HepG2 (cell line): ENCODE data around the gene UPK1A. TPM values are rescaled to one million over a fixed set of nuclear protein-coding genes. Genes with fewer than 3 reads are reported as not detected.
A peak's percentile ranks its signal among the peaks of the same experiment; 100 is the strongest.

Experiments used
- ELF3 ChIP-seq: IDR thresholded peaks from 2 replicates; pipeline ENCODE4 v1.6.1; 2016; ENCODE audit warnings: missing genetic modification reagents, missing compliant biosample characterization
- GATAD1 ChIP-seq: IDR thresholded peaks from 2 replicates; pipeline ENCODE4 v1.6.1; 2016; ENCODE audit warnings: missing genetic modification reagents, missing compliant biosample characterization
- PHF20 ChIP-seq: sonication (generic); formaldehyde crosslinking; IDR thresholded peaks from 2 replicates; pipeline ENCODE4 v1.5.0; 2020; ENCODE audit warnings: mild to moderate bottlenecking, missing genetic modification reagents
- polyA plus RNA-seq, 8 experiments: library from polyadenylated mRNA; depleted of rRNA in 3 of 8; stranded (reverse) in 7 of 8; unstranded in 1 of 8; fragments of >200 nt; fragmentation: Illumina TruSeq in 4 of 8; extraction: Trizol in 4 of 8; gene quantifications; 2 replicates each; pipeline versions ENCODE4 v1.2.1 to v1.2.3, GENCODE V29; 2011 to 2016; ENCODE audit warnings: low read depth in 4 of 8, missing spikeins in 1 of 8, mixed read lengths in 1 of 8; ENCODE audit not compliant: insufficient read depth in 1 of 8
- total RNA-seq, 5 experiments: library from RNA; depleted of rRNA; stranded (reverse); fragments of >200 nt; fragmentation: Illumina TruSeq; extraction: Trizol; gene quantifications; 2 replicates each; pipeline ENCODE4 v1.2.3, GENCODE V29; 2016; ENCODE audit warnings: low read depth in 1 of 5
- TF ChIP-seq, protein P1 (sequence below): sonication (generic); formaldehyde crosslinking; IDR thresholded peaks from 2 replicates; pipeline ENCODE4 v1.4.0; 2020; ENCODE audit warnings: mild to moderate bottlenecking, missing genetic modification reagents
- TF ChIP-seq, protein P2 (sequence below): sonication (generic); formaldehyde crosslinking; IDR thresholded peaks from 2 replicates; pipeline ENCODE4 v1.4.0; 2020; ENCODE audit warnings: missing genetic modification reagents
- TF ChIP-seq, protein P3 (sequence below), 2 experiments: sonication (generic) in 1 of 2; formaldehyde crosslinking in 1 of 2; IDR thresholded peaks; 2 replicates each; pipeline versions ENCODE4 v1.6.1 to v1.9.0; 2014 to 2022; ENCODE audit warnings: antibody characterized with exemption in 1 of 2, borderline replicate concordance in 1 of 2, inconsistent platforms in 1 of 2, low read depth in 1 of 2, missing genetic modification reagents in 1 of 2
- TF ChIP-seq, protein P4 (sequence below): sonication (generic); formaldehyde crosslinking; IDR thresholded peaks from 2 replicates; pipeline ENCODE4 v1.8.1; 2023; ENCODE audit warnings: mild to moderate bottlenecking, moderate library complexity, missing genetic modification reagents

Gene UPK1A
- total and polyA plus RNA-seq, 2 of the 13 experiments (the other 11 are each of a cell fraction or from before 2014, with no cell fraction given): 2.9 TPM; not detected in 1

DNA sequence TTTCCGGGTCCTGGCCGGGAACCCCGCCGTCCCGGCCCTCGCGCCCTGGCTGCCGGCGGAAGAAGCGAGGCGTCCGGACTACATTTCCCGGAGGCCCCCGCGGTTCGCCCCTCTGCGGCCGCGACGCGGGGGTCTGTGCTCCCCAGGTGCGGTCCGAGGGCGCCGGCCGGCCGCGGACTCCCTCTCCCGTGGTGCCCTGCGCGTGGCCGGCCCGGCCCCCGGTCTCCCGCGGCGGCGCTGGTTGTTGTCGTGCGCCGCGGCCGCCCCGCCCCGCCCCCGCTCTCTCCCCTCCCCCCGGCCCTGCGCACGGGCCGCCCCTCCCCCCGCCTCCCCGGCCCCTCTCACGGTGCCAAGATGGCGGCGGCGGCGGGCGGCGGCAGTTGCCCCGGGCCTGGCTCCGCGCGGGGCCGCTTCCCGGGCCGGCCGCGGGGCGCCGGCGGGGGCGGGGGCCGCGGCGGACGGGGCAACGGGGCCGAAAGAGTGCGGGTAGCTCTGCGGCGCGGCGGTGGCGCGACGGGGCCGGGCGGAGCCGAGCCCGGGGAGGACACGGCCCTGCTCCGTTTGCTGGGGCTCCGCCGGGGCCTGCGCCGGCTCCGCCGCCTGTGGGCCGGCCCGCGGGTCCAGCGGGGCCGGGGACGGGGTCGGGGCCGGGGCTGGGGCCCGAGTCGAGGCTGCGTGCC lies 51.5 kb downstream of the UPK1A start, which contains the start of gene KMT2B (continued):
- TF ChIP-seq, protein P1, sequence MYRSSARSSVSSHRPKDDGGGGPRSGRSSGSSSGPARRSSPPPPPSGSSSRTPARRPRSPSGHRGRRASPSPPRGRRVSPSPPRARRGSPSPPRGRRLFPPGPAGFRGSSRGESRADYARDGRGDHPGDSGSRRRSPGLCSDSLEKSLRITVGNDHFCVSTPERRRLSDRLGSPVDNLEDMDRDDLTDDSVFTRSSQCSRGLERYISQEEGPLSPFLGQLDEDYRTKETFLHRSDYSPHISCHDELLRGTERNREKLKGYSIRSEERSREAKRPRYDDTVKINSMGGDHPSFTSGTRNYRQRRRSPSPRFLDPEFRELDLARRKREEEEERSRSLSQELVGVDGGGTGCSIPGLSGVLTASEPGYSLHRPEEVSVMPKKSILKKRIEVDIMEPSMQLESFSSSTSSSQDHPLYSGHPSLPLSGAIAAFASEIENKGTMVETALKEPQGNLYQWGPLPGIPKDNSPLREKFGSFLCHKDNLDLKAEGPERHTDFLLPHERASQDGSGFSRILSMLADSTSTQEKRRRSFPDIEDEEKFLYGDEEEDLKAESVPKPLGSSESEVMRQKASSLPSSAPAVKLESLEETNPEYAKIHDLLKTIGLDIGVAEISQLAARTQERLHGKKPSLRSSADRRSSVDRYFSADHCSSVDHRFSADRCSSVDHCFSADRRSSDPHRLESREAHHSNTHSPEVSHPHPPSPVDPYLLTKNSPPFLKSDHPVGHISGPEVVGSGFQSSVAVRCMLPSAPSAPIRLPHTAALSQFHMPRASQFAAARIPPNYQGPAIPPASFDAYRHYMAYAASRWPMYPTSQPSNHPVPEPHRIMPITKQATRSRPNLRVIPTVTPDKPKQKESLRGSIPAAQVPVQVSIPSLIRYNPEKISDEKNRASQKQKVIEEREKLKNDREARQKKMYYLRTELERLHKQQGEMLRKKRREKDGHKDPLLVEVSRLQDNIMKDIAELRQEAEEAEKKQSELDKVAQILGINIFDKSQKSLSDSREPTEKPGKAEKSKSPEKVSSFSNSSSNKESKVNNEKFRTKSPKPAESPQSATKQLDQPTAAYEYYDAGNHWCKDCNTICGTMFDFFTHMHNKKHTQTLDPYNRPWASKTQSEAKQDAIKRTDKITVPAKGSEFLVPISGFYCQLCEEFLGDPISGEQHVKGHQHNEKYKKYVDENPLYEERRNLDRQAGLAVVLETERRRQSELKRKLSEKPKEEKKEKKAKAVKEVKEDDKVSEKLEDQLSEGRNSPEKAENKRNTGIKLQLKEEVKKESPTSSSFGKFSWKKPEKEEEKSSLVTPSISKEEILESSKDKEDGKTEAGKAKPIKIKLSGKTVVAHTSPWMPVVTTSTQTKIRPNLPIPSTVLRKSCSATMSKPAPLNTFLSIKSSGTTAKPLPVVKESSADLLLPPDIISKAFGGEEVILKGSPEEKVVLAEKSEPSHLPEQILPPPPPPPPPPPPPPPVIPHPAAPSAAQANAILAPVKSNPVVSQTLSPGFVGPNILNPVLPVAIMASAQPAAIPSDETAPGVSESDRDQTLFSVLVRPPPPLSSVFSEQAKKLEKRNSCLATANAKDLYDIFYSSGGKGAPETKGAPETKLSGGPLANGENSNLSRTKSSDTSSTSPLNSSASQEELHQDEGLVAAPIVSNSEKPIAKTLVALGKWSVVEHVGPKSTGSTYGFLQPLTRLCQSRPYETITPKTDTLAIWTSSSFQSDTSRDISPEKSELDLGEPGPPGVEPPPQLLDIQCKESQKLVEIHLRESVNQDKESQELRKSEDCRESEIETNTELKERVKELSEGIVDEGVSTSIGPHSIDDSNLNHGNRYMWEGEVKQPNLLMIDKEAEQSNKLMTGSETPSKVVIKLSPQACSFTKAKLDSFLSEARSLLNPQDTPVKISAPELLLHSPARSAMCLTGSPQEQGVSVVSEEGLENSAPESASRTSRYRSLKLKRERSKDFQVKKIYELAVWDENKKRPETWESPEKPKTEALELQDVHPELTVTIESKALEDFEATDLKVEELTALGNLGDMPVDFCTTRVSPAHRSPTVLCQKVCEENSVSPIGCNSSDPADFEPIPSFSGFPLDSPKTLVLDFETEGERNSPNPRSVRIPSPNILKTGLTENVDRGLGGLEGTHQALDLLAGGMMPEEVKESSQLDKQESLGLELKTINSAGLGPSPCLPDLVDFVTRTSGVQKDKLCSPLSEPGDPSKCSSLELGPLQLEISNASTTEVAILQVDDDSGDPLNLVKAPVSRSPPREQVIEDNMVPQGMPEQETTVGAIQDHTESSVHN (CRISPR knock-in tag): no peak
- TF ChIP-seq PHF20 (CRISPR knock-in tag) (0 out of 2 replicates have a peak, but pooled peaks have one; percentile 21), ELF3 (CRISPR knock-in tag) (peak; percentile 51; the same call in 1 of the 2 replicates), GATAD1 (peak; percentile 17; the same call in 1 of the 2 replicates)
- TF ChIP-seq, protein P2, sequence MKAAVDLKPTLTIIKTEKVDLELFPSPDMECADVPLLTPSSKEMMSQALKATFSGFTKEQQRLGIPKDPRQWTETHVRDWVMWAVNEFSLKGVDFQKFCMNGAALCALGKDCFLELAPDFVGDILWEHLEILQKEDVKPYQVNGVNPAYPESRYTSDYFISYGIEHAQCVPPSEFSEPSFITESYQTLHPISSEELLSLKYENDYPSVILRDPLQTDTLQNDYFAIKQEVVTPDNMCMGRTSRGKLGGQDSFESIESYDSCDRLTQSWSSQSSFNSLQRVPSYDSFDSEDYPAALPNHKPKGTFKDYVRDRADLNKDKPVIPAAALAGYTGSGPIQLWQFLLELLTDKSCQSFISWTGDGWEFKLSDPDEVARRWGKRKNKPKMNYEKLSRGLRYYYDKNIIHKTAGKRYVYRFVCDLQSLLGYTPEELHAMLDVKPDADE: 0 out of 2 replicates have a peak, but pooled peaks have one; percentile 4
- TF ChIP-seq, protein P3, sequence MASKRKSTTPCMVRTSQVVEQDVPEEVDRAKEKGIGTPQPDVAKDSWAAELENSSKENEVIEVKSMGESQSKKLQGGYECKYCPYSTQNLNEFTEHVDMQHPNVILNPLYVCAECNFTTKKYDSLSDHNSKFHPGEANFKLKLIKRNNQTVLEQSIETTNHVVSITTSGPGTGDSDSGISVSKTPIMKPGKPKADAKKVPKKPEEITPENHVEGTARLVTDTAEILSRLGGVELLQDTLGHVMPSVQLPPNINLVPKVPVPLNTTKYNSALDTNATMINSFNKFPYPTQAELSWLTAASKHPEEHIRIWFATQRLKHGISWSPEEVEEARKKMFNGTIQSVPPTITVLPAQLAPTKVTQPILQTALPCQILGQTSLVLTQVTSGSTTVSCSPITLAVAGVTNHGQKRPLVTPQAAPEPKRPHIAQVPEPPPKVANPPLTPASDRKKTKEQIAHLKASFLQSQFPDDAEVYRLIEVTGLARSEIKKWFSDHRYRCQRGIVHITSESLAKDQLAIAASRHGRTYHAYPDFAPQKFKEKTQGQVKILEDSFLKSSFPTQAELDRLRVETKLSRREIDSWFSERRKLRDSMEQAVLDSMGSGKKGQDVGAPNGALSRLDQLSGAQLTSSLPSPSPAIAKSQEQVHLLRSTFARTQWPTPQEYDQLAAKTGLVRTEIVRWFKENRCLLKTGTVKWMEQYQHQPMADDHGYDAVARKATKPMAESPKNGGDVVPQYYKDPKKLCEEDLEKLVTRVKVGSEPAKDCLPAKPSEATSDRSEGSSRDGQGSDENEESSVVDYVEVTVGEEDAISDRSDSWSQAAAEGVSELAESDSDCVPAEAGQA (IDR thresholded peaks at IDR 0.05; ENCODE audit: low read depth): no peak
- TF ChIP-seq, protein P3 (CRISPR knock-in tag; IDR thresholded peaks at IDR 0.05; ENCODE audit: borderline replicate concordance): 0 out of 2 replicates have a peak, but pooled peaks have one; percentile 46
- TF ChIP-seq, protein P4, sequence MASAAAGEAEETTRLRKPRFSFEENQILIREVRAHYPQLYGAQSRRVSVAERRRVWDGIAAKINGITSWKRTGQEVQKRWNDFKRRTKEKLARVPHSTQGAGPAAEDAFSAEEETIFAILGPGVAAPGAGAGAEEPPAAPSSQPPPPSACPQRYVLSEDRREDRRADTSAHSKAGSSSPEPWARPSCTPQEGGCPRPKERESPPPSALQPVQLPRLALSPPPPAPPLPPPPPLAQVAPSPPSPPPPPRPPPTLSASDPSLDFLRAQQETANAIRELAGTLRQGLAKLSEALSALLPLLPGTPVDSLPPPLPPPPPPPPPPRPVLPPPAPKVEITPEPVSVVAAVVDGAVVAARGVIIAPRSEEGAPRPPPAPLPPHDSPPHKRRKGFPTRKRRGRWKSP (CRISPR knock-in tag): no peak
